HG03095 (cell line): Measurements from ENCODE around the gene UNC80.

Experiments
- ATAC-seq: cut with Tn5 transposase; IDR thresholded peaks from one replicate; pipeline ENCODE4 v1.9.1; 2021; ENCODE audit warnings: moderate library complexity; ENCODE audit not compliant: unreplicated experiment

The UNC80 gene

GRCh38 chr2:209905691-209906090 is 134.1 kb downstream of the UNC80 start:
- ATAC-seq: no peak

GRCh38 chr2:209907746-209908145 is 136.1 kb downstream of the UNC80 start:
- no peak for ATAC-seq

- ATAC-seq: no peak
Measured at GRCh38 chr2:209908511-209908910, 136.9 kb downstream of the UNC80 start.

- no peak for ATAC-seq
Measured at GRCh38 chr2:209911486-209911885, 139.9 kb downstream of the UNC80 start.

DNA sequence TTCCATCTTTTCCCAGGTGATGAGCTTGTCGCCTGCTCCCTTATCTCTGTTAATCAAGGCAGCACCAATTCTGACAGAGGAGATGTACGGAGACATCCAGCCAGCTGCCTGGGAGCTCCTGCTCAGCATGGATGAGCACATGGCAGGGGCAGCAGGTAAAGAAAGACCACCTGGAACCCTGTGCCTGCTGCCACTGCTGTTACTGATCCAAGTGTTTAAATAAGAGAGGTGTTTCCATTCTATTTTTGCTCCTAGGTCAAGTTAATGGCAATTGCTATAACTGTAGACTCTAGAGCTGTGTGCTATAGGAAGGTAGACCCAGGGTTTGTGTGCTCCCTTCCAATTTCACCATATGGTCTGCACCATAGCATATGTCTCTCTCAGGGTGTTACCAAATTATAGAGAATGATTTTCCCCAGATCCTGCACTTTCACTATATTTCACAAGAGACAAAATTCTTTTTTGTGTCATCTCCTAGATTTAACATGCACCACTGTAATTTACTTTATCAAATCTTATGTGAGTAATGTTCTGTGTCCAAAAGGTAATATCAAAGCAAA is 142.2 kb downstream of the UNC80 start:
- no peak for ATAC-seq

GRCh38 chr2:209917154-209917771 is 145.6 kb downstream of the UNC80 start:
- no peak for ATAC-seq

DNA sequence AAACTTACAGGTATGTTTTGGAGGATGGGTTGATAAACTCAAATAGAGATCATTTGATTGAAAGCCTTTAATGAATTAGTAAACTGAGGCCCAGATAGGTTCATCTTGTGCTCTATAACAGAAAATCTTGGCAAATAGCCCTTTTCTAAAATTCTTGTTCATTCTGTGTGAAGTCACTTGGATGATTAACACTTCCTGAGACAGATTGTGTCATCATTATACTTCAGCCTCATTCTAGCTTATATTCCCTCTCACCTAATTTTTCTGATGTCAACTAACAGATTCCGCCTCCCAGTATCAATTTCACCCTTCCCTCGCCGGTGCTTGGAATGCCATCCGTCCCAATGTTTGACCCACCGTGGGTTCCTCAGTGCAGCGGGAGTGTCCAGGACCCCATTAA is 146.6 kb downstream of the UNC80 start:
- ATAC-seq: no peak

GRCh38 chr2:209922116-209922515 is 150.5 kb downstream of the UNC80 start:
- no peak for ATAC-seq

GRCh38 chr2:209929369-209929768 is 157.7 kb downstream of the UNC80 start:
- ATAC-seq: no peak

DNA sequence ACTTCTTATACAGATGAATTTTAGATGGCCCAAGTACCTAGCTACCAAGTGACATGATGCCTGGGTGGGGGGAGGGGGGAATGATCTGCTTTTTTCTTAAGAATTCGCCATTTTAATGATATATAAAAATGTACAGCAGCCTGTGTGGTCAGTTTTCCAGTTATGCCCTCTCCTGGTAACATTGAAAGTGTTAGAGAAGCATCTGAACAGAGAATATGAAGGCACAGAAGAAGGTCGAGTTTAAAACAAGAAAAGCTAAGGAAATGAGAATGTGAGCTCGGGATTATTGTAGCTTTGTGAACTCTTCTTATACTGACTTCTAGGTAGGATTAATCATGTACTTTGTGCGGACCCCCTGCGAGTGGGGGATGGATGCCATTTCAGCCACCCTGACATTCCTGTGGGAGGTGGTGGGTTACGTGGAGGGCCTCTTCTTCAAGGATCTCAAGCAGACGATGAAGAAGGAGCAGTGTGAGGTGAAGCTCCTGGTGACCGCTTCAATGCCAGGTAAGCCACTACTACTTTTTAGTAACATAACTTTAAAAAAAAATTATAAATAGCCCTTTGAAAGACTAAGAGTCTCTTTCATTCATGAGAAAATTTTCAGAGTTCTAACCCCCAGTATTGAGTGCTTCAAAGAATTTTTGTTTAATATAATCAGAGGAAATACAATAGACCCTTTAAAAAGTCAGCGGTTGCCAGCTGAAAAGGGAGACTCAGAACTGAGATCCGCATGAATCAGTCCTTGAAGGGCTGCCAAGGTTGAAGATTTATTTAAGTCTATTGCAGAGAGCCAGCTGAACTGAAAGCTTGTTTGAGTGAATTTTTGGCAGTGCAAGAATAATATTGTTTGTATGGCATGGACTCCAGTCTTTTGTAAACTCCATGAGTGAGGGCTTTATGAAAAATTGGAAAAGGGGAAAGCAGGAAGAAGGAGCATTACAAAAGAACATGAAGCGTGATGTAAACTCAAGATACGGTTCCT is 162.2 kb downstream of the UNC80 start:
- no peak for ATAC-seq

GRCh38 chr2:209936106-209936666 is 164.6 kb downstream of the UNC80 start:
- no peak for ATAC-seq

DNA sequence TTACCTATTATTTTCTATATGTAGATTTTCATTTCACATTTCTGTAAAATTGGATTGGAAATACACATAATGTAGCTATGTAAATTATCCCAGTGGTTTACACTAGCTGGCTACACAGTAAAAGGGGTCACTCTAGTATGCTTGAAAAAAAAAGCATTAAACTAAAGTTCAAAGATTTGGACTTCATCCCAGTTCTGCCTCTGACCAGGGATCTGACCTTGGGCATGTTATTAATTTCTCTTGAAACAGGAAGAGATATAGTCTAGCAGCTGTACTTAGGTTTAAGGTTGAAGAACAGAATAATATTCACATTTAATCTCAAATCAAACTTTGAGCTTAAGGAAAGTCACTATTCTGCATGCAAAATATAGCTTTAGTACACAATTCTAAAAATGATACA is 166.3 kb downstream of the UNC80 start:
- no peak for ATAC-seq

- no peak for ATAC-seq
Measured at GRCh38 chr2:209938906-209939305, 167.3 kb downstream of the UNC80 start.

DNA sequence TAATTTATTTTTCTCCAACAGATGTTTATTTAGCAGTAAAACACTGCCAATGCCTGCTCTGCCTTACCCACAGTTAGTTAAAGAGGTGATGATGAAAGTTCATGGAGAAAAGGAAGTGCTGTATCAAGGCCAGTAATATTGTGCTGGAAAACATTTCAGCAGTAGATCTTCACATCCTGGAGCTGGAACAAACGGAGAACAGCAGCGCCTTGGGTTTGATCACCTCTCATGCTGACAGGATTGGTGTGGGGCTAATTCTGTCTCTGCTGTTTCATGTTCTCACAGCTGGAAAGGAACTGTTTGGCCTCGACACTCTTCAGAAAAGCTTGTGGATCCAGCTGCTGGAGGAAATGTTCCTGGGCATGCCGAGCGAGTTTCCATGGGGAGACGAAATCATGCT is 169.3 kb downstream of the UNC80 start:
- no peak for ATAC-seq

GRCh38 chr2:209942426-209942825 is 170.8 kb downstream of the UNC80 start:
- no peak for ATAC-seq

DNA sequence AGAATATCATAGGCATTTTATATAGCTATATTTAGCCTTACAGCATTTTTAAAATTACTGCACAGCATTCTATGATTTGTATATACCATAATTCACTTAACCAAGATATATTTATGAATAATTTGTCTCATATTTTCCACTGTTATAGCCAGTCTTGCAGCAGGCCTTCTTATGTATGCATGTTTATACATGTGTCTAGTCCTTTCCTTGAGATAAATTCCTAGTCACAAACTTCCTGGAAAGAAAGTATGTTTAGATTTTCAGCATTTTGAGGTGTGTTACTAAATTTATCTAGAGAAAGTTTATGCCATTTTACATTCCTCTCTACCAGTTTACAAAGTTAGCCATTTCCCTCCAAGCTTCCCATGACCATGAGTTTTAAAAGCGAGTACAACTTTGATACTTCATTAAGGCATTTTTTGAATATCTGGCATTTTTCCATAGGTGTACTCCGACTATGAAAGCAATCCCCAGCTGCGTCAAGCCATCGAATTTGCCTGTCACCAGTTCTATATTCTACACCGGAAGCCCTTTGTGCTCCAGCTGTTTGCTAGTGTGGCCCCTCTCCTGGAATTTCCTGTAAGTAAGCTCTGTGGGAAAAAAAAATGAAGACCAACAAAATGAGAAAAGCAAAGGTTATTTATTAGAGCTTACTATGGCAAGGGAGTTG is 171.4 kb downstream of the UNC80 start:
- ATAC-seq: no peak

- no peak for ATAC-seq
Measured at GRCh38 chr2:209943776-209944175, 172.1 kb downstream of the UNC80 start.

GRCh38 chr2:209946539-209946938 is 174.9 kb downstream of the UNC80 start:
- no peak for ATAC-seq

DNA sequence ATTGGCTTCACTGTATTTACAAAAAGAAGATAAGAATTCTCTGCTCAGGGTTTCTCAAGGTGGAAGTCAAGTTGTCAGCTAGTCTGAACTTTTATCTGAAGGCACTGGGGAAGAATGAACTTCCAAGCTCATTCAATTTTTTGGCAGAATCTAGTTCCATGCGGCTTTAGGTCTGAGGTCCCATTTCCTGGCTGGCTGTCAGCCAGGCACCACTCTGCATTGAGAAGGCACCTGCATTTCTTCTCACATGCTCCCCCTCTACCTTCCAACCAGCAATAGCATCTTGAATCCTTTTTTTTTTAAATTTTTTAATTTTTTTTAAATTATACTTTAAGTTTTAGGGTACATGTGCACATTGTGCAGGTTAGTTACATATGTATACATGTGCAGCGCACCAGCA is 184.6 kb downstream of the UNC80 start:
- ATAC-seq: no peak

GRCh38 chr2:209958016-209958415 is 186.4 kb downstream of the UNC80 start:
- no peak for ATAC-seq

GRCh38 chr2:209960045-209960444 is 188.4 kb downstream of the UNC80 start:
- ATAC-seq: no peak
